GM19468 (cell line): ENCODE data around the gene GNAQ.
"Not testable (repeated sequence)": the region's sequence is repeated elsewhere in the genome, so short reads cannot be mapped to it uniquely, and the experiment has no call there.

ENCODE experiments used
- ATAC-seq: cut with Tn5 transposase; IDR thresholded peaks from one replicate; pipeline ENCODE4 v1.9.1; 2021; ENCODE audit warnings: mild to moderate bottlenecking, moderate library complexity, moderate number of reproducible peaks; ENCODE audit not compliant: unreplicated experiment; ENCODE audit errors: extremely low read depth

GNAQ gene

GRCh38 chr9:78031444-78031892 is at the start of gene GNAQ:
GNAQ (minus strand) TSS chr9:78031811; CDS start chr9:78031235, 576 bp downstream.
- no peak for ATAC-seq

GRCh38 chr9:78074385-78075291 is 43.0 kb upstream of the GNAQ start:
- no peak for ATAC-seq

- no peak for ATAC-seq
Measured at GRCh38 chr9:78073722-78074121, 42.1 kb upstream of the GNAQ start.

GRCh38 chr9:78072586-78073199 is 41.1 kb upstream of the GNAQ start:
- ATAC-seq, result no peak

GRCh38 chr9:78070521-78070920 is 38.9 kb upstream of the GNAQ start:
- ATAC-seq, result no peak

- no peak for ATAC-seq
Measured at GRCh38 chr9:78064075-78064474, 32.5 kb upstream of the GNAQ start.

- no peak for ATAC-seq
Measured at GRCh38 chr9:78062710-78063109, 31.1 kb upstream of the GNAQ start.

- not testable (repeated sequence) for ATAC-seq
Measured at GRCh38 chr9:78054218-78054617, 22.6 kb upstream of the GNAQ start.

GRCh38 chr9:78053627-78054026 is 22.0 kb upstream of the GNAQ start:
- ATAC-seq, result no peak

- no peak for ATAC-seq
Measured at GRCh38 chr9:78050421-78050820, 18.8 kb upstream of the GNAQ start.

- ATAC-seq, result no peak
Measured at GRCh38 chr9:78049484-78049883, 17.9 kb upstream of the GNAQ start.

- no peak for ATAC-seq
Measured at GRCh38 chr9:78047106-78047505, 15.5 kb upstream of the GNAQ start.

GRCh38 chr9:78046112-78046511 is 14.5 kb upstream of the GNAQ start:
- ATAC-seq, result no peak

- no peak for ATAC-seq
Measured at GRCh38 chr9:78044886-78045285, 13.3 kb upstream of the GNAQ start.

- ATAC-seq, result no peak
Measured at GRCh38 chr9:78044189-78044588, 12.6 kb upstream of the GNAQ start.

GRCh38 chr9:78041971-78042370 is 10.4 kb upstream of the GNAQ start:
- ATAC-seq, result no peak

GRCh38 chr9:78040726-78041125 is 9.1 kb upstream of the GNAQ start:
- ATAC-seq, result no peak

- no peak for ATAC-seq
Measured at GRCh38 chr9:78038620-78039300, 7.1 kb upstream of the GNAQ start.

GRCh38 chr9:78035383-78035993 is 3.9 kb upstream of the GNAQ start:
- no peak for ATAC-seq

GRCh38 chr9:78033870-78034269 is 2.3 kb upstream of the GNAQ start:
- ATAC-seq, result no peak
